GM12873 (cell line): ENCODE data around the gene OSBPL3.

ENCODE experiments used
- TF ChIP-seq, protein P1 (sequence below): IDR thresholded peaks from 2 replicates; pipeline ENCODE4 v1.5.1; 2012; ENCODE audit warnings: low read depth, mild to moderate bottlenecking, moderate library complexity, low read length, control low read depth; ENCODE audit not compliant: insufficient read depth; ENCODE audit errors: missing control alignments

OSBPL3 gene

DNA sequence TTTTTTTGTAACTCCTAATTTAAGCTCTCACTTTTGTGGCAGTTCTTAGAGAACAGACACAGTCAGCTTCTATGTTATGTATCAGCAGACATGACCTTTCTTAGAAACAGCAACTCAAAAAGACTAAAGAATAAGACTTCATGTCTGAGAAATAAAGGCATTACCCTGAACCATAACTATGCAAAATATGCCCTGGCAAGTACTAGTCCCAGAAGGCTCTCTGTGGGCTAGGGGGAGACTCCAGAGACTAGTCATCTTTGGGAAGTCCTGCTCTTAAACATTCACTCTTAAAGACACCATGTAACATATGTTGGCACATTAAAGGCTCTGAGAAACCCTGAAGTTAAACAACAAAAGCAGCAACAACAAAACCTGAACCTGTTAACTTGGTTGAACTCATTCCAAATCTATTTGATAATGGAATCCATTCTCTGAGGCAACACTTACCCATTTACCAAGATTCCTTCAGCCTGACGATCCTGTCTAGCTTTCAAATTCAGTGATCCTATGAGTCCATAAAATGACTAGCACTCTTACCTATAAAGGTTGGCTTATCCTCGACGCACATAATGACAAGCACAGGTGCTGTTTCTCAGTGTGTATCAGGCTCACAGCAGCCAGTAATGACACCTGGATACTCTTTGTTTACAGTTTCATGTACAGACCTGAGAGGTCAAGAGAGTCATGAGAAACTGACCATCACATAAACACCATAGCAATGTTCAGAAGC is 62.3 kb downstream of the OSBPL3 start:
- TF ChIP-seq, protein P1, sequence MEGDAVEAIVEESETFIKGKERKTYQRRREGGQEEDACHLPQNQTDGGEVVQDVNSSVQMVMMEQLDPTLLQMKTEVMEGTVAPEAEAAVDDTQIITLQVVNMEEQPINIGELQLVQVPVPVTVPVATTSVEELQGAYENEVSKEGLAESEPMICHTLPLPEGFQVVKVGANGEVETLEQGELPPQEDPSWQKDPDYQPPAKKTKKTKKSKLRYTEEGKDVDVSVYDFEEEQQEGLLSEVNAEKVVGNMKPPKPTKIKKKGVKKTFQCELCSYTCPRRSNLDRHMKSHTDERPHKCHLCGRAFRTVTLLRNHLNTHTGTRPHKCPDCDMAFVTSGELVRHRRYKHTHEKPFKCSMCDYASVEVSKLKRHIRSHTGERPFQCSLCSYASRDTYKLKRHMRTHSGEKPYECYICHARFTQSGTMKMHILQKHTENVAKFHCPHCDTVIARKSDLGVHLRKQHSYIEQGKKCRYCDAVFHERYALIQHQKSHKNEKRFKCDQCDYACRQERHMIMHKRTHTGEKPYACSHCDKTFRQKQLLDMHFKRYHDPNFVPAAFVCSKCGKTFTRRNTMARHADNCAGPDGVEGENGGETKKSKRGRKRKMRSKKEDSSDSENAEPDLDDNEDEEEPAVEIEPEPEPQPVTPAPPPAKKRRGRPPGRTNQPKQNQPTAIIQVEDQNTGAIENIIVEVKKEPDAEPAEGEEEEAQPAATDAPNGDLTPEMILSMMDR = no peak

DNA sequence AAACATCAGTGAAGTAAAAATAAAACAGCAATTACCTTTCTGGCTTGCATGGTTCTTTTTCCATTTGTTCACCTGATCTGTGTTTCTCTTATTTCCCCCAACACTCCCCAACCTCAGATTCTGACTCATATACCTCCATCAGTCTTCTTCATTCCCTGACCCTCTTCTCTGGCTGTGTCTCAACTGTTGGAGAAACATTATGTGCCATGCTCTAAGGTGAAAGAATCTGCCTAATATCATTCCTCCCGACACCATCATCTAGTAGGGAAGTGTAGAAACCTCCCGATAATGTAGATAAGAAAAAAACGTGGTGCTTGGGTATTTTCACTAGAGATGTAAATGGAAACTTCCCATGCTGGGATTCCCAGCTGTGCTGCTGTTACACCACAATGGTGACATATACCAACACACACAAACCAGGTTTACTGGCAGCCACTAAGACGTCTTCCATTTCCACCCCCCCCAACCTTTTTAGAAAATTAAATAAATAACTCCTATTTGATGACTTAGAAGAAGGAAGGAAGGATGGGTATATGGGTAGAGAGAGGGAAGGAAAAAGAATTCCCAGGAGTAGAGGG is 63.4 kb downstream of the OSBPL3 start:
- TF ChIP-seq, protein P1 = no peak

DNA sequence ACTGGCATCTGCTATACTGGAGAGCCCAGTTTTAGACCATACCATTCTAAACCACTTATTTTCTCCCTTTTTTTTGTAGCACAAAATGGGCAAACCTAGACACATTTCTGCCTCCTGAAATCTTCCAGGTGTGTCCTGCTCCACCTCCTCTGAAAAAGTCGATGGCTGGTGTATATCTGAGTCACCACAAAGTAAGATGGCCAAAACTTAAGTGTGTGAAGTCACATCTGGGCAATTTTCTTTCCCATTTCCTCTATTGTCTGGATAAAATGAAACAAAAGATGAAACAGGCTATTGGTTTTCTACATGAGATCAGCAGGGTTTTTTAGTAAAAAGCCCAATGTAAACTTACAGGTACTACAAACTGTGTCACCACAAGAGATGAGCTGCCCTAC is 65.5 kb downstream of the OSBPL3 start:
- TF ChIP-seq, protein P1 = no peak

DNA sequence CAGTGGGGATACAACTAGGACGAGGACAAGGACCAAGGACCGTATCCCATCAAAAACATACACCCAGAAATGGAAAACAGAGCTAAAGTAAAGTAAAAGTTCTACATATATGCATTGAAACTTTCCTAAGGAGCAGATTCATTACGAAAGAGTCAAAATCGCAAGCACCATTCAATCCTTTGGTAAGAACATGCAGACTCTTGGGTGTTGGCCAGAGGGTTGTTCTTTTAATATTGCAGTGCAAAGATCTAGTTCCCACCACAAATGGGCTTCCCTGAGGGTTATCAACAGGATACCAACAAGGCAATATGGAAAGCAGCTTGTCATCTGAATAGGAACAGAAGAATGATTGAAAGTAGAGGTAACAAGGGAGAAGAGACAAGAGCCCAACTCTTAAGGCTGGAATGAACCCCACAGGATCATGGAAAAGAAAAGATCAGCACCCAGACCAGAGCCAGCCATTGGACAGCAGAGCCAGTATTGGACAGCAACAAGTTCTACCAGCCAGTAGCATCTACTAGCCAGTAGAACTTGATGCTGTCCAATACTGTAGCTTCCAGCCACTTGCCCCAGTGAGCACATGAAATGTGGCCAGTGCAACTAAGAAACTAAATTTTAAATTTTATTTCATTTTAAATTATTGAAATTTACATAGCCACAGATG is 66.0 kb downstream of the OSBPL3 start:
- TF ChIP-seq, protein P1 = no peak

DNA sequence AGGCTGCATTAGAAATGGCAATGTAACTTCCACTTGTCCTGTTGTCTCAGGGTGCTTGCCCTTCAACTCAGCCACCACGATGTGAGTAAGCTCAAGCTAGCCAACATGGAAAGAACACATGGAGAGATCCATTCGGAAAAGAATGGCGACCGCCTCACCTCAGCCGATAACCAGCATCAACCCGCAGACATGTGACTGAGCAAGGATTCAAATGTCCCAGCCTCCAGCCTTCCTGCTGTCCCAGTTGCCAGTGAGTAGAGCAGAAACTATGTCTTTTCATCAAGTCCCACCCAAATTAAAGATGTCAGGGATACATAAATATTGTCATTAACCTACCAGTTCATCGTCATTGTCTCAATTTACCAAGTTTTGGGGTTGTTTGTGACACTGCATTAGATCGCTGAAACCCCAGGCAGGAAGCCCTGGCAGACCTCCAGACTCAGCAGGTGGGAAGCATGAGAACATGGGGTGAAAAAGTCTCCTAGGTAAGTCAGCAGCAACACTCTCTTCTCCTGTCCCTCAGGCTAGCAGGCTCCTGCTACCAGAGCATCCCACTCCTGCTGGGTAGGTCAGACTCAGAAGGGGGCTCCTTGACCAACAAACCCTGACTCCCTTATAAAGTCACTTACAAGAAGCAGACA is 67.0 kb downstream of the OSBPL3 start:
- TF ChIP-seq, protein P1 = no peak

DNA sequence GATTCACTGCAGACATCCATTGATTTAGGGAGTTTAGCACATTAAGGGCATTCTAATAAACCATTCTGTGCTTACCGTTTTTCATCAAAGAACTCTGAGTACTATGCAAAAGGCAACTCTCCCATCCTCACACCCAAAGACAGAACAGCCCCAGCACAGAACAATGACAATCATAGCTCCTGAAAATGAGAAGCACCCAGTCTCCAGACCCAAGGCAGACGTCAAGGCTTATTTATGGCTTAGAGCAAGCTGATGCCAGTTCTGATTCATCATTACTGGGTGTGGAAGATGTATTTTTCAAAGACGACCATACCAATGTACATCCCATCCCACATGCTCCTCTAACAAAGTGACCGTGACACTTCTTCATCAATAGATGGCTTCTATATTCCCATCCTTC is 67.6 kb downstream of the OSBPL3 start:
- TF ChIP-seq, protein P1 = no peak

DNA sequence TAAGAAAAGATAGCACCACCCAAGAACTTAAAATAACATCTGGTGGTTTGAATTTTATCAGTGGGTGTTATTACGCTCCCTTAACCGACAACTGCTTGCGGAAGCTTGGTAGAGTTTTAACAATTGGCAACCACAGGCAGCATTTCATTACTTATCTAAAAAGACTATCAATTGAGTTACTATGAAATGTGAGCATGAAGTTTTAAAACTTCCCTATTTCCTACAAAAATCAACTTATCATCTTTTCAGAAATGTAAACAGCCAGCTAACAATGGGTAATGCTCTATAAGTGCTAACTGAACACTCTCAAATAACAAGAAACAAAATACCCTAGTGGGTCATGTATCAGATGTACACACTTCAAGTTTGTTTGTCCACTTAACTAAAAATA is 68.8 kb downstream of the OSBPL3 start:
- TF ChIP-seq, protein P1 = no peak
